Mucosa of descending colon (tissue), 3 donors: ENCODE measurements around the gene SLC25A21. TPM values are rescaled to one million over a fixed set of nuclear protein-coding genes. Genes with fewer than 3 reads are reported as not detected.
"Not testable (repeated sequence)": the region's sequence is repeated elsewhere in the genome, so short reads cannot be mapped to it uniquely, and the experiment has no call there.

Experiments
- ATAC-seq: fragments of 200-7000 bp; cut with Tn5 transposase; one replicate; pipeline ENCODE4 v1.9.1; 2020; ENCODE audit warnings: mild to moderate bottlenecking, moderate library complexity
- DNase-seq, 3 donors: peaks; one replicate each; pipeline ENCODE4 v3.0.0-alpha.2; 2020
- H3K36me3 ChIP-seq: fragments of 200-600 bp; one replicate; pipeline ENCODE4 v1.8.0; 2021; ENCODE audit warnings: low read depth, mild to moderate bottlenecking
- H3K4me1 ChIP-seq: fragments of 200-600 bp; one replicate; pipeline ENCODE4 v1.8.0; 2021; ENCODE audit warnings: low read depth, mild to moderate bottlenecking
- H3K4me3 ChIP-seq: fragments of 200-600 bp; one replicate; pipeline ENCODE4 v1.8.0; 2021; ENCODE audit warnings: mild to moderate bottlenecking
- H3K9me3 ChIP-seq: fragments of 200-600 bp; one replicate; pipeline ENCODE4 v1.8.0; 2021; ENCODE audit warnings: mild to moderate bottlenecking
- intact Hi-C, 2 donors: fragments of 100-400 bp; cut with DNase I in 1 of 2; cut with micrococcal nuclease in 1 of 2; formaldehyde crosslinking; loops; one replicate each; pipeline versions ENCODE4 v1.11.0 to v1.11.1; 2022; cut with DNase I, micrococcal nuclease
- total RNA-seq, 3 donors: library from RNA; stranded (reverse); fragmentation: NEBNext Ultra II Directional in 2 of 3; extraction: Animal tissue kit (Norgen Biotek cat#: 25700) in 2 of 3; gene quantifications; one replicate each; pipeline versions ENCODE4 v1.2.1 to v1.2.4, GENCODE V29; 2021 to 2023
- TF ChIP-seq, protein P1 (sequence below): fragments of 200-600 bp; IDR thresholded peaks from one replicate; pipeline ENCODE4 v1.8.0; 2022; ENCODE audit warnings: antibody characterized with exemption, mild to moderate bottlenecking
- donor health status: DM: no; HTN: no; CAD: no; lungs with moderate emphysema.
- donor health status: DM: no; HTN: no; CAD: no.
- donor health status: DM: no; HTN: yes; CAD: no.

The SLC25A21 gene
- total RNA-seq, 3 donors from 2014 or later, result 0.31 to 1.4 (median 0.61) TPM

DNA sequence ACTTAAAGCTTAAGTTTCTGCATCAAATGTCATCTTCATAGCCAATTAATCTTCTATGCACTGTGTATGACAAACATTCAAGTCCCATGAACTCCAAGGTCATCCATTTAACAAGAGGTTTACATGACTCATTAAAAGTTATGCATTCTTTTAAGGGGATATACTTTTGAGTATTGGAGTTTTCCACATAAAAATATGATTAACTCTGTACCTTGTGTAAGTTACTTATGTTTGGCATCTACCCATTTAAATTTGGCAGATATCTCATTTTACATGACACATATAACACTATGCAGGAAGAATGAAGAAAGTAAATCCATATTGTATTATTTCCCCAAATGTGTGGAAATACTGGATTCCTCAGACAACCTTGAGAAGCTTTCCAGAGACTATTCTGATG lies 270.5 kb downstream of the SLC25A21 start:
- Histone ChIP-seq H3K4me3 (no peak overlapping the region), H3K4me1 (no peaks in the 10 kb centered on the region), H3K36me3 (no peaks in the 10 kb centered on the region), H3K9me3 (no peaks in the 10 kb centered on the region)
- ATAC-seq (no peak), DNase-seq (no peak)
- TF ChIP-seq, protein P1, sequence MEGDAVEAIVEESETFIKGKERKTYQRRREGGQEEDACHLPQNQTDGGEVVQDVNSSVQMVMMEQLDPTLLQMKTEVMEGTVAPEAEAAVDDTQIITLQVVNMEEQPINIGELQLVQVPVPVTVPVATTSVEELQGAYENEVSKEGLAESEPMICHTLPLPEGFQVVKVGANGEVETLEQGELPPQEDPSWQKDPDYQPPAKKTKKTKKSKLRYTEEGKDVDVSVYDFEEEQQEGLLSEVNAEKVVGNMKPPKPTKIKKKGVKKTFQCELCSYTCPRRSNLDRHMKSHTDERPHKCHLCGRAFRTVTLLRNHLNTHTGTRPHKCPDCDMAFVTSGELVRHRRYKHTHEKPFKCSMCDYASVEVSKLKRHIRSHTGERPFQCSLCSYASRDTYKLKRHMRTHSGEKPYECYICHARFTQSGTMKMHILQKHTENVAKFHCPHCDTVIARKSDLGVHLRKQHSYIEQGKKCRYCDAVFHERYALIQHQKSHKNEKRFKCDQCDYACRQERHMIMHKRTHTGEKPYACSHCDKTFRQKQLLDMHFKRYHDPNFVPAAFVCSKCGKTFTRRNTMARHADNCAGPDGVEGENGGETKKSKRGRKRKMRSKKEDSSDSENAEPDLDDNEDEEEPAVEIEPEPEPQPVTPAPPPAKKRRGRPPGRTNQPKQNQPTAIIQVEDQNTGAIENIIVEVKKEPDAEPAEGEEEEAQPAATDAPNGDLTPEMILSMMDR, result no peak
- intact Hi-C loops, result no loop called here

DNA sequence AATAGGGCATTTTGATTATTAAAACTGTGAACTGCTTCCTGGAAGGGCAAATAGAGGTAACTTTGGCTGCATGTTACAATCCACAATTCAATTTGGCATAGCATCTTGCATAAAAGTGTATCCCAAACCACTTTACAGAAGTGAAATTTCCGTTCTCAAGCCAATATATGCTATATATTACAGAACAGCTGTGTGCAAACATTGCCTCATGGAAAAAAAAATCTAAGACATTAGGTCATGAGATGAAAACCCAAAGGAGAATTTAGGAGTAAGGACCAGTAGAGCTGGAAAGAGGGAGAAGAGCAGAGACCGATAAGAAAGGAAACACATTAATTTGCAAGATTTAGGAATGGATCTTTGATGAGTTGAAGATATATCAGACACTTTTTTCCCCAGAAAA lies 271.6 kb downstream of the SLC25A21 start:
- no peaks in the 10 kb centered on the region for H3K36me3 ChIP-seq
- H3K9me3 ChIP-seq, result no peaks in the 10 kb centered on the region
- H3K4me3 ChIP-seq, result no peak overlapping the region
- intact Hi-C loops, result no loop called here
- H3K4me1 ChIP-seq, result no peaks in the 10 kb centered on the region
- DNase-seq (no peak), ATAC-seq (no peak)
- TF ChIP-seq, protein P1, result no peak

DNA sequence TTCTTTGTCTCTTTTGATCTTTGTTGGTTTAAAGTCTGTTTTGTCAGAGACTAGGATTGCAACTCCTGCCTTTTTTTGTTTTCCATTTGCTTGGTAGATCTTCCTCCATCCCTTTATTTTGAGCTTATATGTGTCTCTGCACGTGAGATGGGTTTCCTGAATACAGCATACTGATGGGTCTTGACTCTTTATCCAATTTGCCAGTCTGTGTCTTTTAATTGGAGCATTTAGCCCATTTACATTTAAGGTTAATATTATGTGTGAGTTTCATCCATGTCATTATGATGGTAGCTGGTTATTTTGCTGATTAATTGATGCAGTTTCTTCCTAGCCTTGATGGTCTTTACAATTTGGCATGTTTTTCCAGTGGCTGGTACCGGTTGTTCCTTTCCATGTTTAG lies 276.1 kb downstream of the SLC25A21 start:
- H3K4me3 ChIP-seq, H3K36me3 ChIP-seq, H3K9me3 ChIP-seq, DNase-seq, intact Hi-C loops, H3K4me1 ChIP-seq, ATAC-seq: not testable (repeated sequence)

DNA sequence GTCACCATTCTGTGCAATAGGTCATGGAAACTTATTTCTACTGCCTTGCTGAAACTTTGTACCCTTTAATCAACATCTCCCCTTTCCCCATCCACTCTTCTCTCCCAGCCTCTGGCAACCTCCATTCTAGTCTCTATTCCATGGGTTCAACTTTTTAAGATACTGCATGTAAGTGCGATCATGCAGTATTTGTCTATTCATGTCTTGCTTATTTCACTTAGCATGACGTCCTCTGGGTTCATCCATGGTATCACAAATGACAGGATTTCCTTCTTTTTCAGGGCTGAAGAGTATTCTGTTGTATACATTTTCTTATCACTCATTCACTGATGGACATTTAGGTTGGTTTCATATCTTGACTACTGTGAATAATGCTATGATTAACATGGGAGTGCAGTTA lies 288.4 kb downstream of the SLC25A21 start:
- no peak for DNase-seq
- intact Hi-C loops, result no loop called here
- H3K4me1 ChIP-seq, result no peaks in the 10 kb centered on the region
- TF ChIP-seq, protein P1, result no peak
- no peaks in the 10 kb centered on the region for H3K9me3 ChIP-seq
- H3K36me3 ChIP-seq, result no peaks in the 10 kb centered on the region
- no peak for ATAC-seq
- no peak overlapping the region for H3K4me3 ChIP-seq

DNA sequence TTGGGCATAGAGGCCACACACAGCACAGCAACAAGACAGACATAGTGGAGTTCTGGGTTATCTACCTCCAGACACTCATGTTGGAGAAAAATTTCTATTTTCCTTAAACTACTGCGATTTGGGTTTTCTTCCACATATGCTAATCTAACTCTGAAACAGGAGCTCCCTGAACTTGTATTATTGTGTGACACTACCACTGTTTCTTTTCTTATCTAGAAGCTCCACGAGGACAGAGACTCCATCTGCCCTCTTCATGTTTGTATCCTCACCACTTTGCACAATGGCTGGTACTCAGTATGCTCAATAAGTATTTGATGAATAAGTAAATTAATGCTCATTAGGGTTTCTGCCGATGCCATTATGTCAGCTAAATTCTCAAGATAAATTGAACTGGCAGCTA lies 292.1 kb downstream of the SLC25A21 start:
- no peak for ATAC-seq
- Histone ChIP-seq H3K4me3 (no peak overlapping the region), H3K9me3 (no peaks in the 10 kb centered on the region), H3K4me1 (no peaks in the 10 kb centered on the region), H3K36me3 (no peaks in the 10 kb centered on the region)
- TF ChIP-seq, protein P1, result no peak
- intact Hi-C loops, result no loop called here
- DNase-seq, result no peak

DNA sequence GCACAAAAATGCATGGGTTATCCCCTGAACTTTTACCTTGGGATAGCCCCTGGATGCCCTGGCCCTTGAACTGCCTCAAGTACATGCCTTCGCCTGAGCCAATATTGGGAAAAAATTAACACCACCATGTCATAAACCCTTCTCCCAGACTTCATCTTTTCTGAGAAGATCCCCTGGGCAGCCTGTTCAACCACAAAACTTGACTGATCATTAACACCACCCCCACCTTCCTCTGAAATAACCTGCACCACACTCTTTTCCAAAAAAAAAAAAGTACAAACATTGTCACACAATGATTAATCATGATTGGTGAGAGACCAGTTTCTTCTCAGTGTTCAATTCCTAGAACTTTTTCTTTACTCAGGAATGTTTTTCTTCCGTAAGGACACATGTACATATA lies 292.8 kb downstream of the SLC25A21 start:
- no peak for DNase-seq
- intact Hi-C loops, result no loop called here
- TF ChIP-seq, protein P1, result no peak
- no peak for ATAC-seq
- no peaks in the 10 kb centered on the region for H3K4me1 ChIP-seq
- H3K36me3 ChIP-seq, result no peaks in the 10 kb centered on the region
- H3K9me3 ChIP-seq, result no peaks in the 10 kb centered on the region
- no peak overlapping the region for H3K4me3 ChIP-seq
